HAP-1 (cell line): ENCODE results near the gene FRMD5.

ENCODE experiments used
- DNase-seq, 2 experiments: peaks; one replicate each; pipeline ENCODE4 v3.0.0-alpha.2; 2016 to 2020; ENCODE audit warnings: low spot score in 2 of 2
- H3K27me3 ChIP-seq: fragments of 250-450 bp; sonication (Bioruptor Pico); 2 replicates; pipeline ENCODE4 v1.5.1; 2020; ENCODE audit warnings: low read depth, mild to moderate bottlenecking, moderate library complexity
- H3K36me3 ChIP-seq: fragments of 250-450 bp; sonication (Bioruptor Pico); replicated peaks from 2 replicates; pipeline ENCODE4 v1.5.1; 2020; ENCODE audit warnings: mild to moderate bottlenecking
- H3K4me1 ChIP-seq: fragments of 250-450 bp; sonication (Bioruptor Pico); 2 replicates; pipeline ENCODE4 v1.5.1; 2020; ENCODE audit warnings: mild to moderate bottlenecking
- H3K4me3 ChIP-seq: fragments of 250-450 bp; sonication (Bioruptor Pico); 2 replicates; pipeline ENCODE4 v1.5.1; 2020; ENCODE audit warnings: mild to moderate bottlenecking, moderate library complexity
- H3K9me3 ChIP-seq: fragments of 250-450 bp; sonication (Bioruptor Pico); 2 replicates; pipeline ENCODE4 v1.5.1; 2020; ENCODE audit warnings: mild to moderate bottlenecking, moderate library complexity
- in situ Hi-C: fragments of 300-500 bp; cut with MboI; formaldehyde crosslinking; loops from 3 replicates; pipeline ENCODE4 v1.14.3; 2020; ENCODE audit warnings: low sequenced_read_pairs, inconsistent platforms, mixed read lengths

Gene FRMD5

GRCh38 chr15:43824302-43825246, 370.5 kb downstream of the FRMD5 start, which contains the start of gene MFAP1:
Gene MFAP1 (minus strand): TSS chr15:43824690. CDS start chr15:43824569, 121 bp downstream.
- peaks cover 3% of the 10 kb centered on the region; the same call in 1 of the 2 replicates for H3K9me3 ChIP-seq
- H3K4me1 ChIP-seq = peaks cover 24% of the 10 kb centered on the region
- DNase-seq = peak; percentile 94
- peak within 1 kb of the TSS; percentile 74 for H3K4me3 ChIP-seq
- peaks cover 15% of the 10 kb centered on the region for H3K36me3 ChIP-seq
- H3K27me3 ChIP-seq = no peaks in the 10 kb centered on the region
- in situ Hi-C loops = no loop called here

- H3K9me3 ChIP-seq = peaks cover 3% of the 10 kb centered on the region; the same call in 1 of the 2 replicates
- H3K36me3 ChIP-seq = peaks cover 17% of the 10 kb centered on the region
- peaks cover 9% of the 10 kb centered on the region for H3K4me1 ChIP-seq
- in situ Hi-C loops = no loop called here
- no peaks in the 10 kb centered on the region for H3K27me3 ChIP-seq
- DNase-seq = no peak
- no peak overlapping the region for H3K4me3 ChIP-seq
Measured at GRCh38 chr15:43821505-43821904, 373.6 kb downstream of the FRMD5 start.
